Activated B cell treated with CpG ODN at 0.5 μM for 24 hours (primary cell): ENCODE data around the gene PTPRK. TPM values are rescaled to one million over a fixed set of nuclear protein-coding genes. Genes with fewer than 3 reads are reported as not detected.

Source experiments
- ATAC-seq: fragments of 200-7000 bp; cut with Tn5 transposase; one replicate; pipeline ENCODE4 v1.10.0; 2021; ENCODE audit warnings: low read depth, mild to moderate bottlenecking, moderate library complexity
- CTCF ChIA-PET: fragments of 350-600 bp; sonication (Branson Sonifier 250); formaldehyde crosslinking; loops from one replicate; lab custom pipeline; 2021; ENCODE audit warnings: antibody characterized with exemption; lab: Charles Lee
- POLR2A ChIA-PET: fragments of 350-600 bp; sonication (Branson Sonifier 250); formaldehyde crosslinking; loops from one replicate; lab custom pipeline; 2021; ENCODE audit warnings: antibody characterized with exemption; lab: Charles Lee
- DNase-seq: peaks from one replicate; pipeline ENCODE4 v3.0.0; 2022
- H3K27ac Mint-ChIP-seq: one replicate; pipeline ENCODE4 v1.8.0; 2020; ENCODE audit warnings: mixed read lengths
- H3K27me3 Mint-ChIP-seq: one replicate; pipeline ENCODE4 v1.8.0; 2021; ENCODE audit warnings: mixed read lengths
- H3K36me3 Mint-ChIP-seq: one replicate; pipeline ENCODE4 v1.8.0; 2021; ENCODE audit warnings: low read depth, mixed read lengths
- H3K4me1 Mint-ChIP-seq: one replicate; pipeline ENCODE4 v1.8.0; 2021; ENCODE audit warnings: mixed read lengths
- H3K4me3 Mint-ChIP-seq: one replicate; pipeline ENCODE4 v1.8.0; 2020; ENCODE audit warnings: mild to moderate bottlenecking, mixed read lengths
- H3K9me3 Mint-ChIP-seq: one replicate; pipeline ENCODE4 v1.8.0; 2020; ENCODE audit warnings: mixed read lengths
- CTCF ChIP-seq: fragments of 200-600 bp; IDR thresholded peaks from one replicate; pipeline ENCODE4 v1.8.0; 2022; ENCODE audit warnings: antibody characterized with exemption, mild to moderate bottlenecking
- intact Hi-C: fragments of 100-400 bp; cut with micrococcal nuclease; formaldehyde crosslinking; loops from one replicate; pipeline ENCODE4 v1.15.1; 2024
- total RNA-seq: library from RNA; stranded (reverse); gene quantifications from 2 replicates; pipeline ENCODE4 v1.2.3, GENCODE V29; 2022

Gene PTPRK
- total RNA-seq, 1 donor from 2014 or later = 14.2 TPM

- Mint-ChIP-seq H3K27ac (no peak overlapping the region), H3K4me1 (no peaks in the 10 kb centered on the region), H3K4me3 (no peak overlapping the region), H3K36me3 (peaks cover 5% of the 10 kb centered on the region), H3K27me3 (no peaks in the 10 kb centered on the region), H3K9me3 (no peaks in the 10 kb centered on the region)
- DNase-seq = no peak
- no peak for ATAC-seq
- no peak for TF ChIP-seq CTCF
- intact Hi-C loops = no loop called here
- CTCF ChIA-PET = no interaction called here
- POLR2A ChIA-PET = no interaction called here
Observed at GRCh38 chr6:128118401-128118800, 402.0 kb downstream of the PTPRK start.

- ATAC-seq (no peak), DNase-seq (no peak)
- peaks cover 2% of the 10 kb centered on the region for H3K4me1 Mint-ChIP-seq
- no peak overlapping the region for H3K27ac Mint-ChIP-seq
- ChIA-PET POLR2A (no interaction called here), CTCF (no interaction called here)
- H3K9me3 Mint-ChIP-seq = no peaks in the 10 kb centered on the region
- intact Hi-C loops = no loop called here
- peaks cover 5% of the 10 kb centered on the region for H3K36me3 Mint-ChIP-seq
- no peak for TF ChIP-seq CTCF
- H3K4me3 Mint-ChIP-seq = no peak overlapping the region
- H3K27me3 Mint-ChIP-seq = no peaks in the 10 kb centered on the region
Observed at GRCh38 chr6:128117916-128118315, 402.5 kb downstream of the PTPRK start.

DNA sequence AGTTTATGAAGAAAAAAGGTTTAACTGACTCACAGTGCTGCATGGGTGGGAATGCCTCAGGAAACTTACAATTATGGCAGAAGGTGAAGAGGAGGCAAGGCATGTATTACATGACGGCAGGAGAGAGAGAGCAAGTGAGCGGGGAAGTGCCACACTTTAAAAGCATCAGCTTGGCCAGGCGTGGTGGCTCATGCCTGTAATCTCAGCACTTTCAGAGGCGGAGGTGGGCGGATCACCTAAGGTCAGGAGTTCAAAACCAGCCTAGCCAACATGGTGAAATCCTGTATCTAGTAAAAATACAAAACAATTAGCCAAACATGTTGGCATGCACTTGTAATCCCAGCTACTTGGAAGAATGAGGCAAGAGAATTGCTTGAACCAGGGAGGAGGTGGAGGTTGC is 406.2 kb downstream of the PTPRK start:
- Mint-ChIP-seq H3K27ac (no peak overlapping the region), H3K4me1 (peaks cover 4% of the 10 kb centered on the region), H3K27me3 (no peaks in the 10 kb centered on the region), H3K36me3 (peaks cover 7% of the 10 kb centered on the region), H3K9me3 (no peaks in the 10 kb centered on the region), H3K4me3 (no peak overlapping the region)
- ATAC-seq (no peak), DNase-seq (no peak)
- intact Hi-C loops = no loop called here
- CTCF ChIA-PET = no interaction called here
- no peak for TF ChIP-seq CTCF
- POLR2A ChIA-PET = no interaction called here

DNA sequence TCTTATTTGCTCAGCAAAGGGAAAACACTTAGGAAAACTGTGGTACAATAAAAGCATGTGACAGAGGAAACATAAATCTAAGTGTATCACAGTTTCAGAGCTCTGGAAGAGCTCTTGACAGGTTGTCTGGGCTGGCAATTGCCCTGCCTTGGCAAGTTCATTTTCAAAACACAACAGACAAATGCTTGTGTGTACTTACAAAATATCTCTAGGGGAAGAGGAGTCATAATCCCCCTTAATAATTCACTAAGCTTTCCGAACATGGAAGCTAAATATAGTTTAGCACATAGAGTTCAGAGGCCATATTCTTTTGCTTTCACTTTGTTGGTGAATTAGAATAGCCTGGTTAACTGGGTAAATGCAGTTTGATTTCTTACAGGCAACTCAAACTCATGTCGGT is 407.9 kb downstream of the PTPRK start:
- CTCF ChIA-PET = no interaction called here
- Mint-ChIP-seq H3K27me3 (no peaks in the 10 kb centered on the region), H3K4me1 (peaks cover 4% of the 10 kb centered on the region), H3K36me3 (peaks cover 7% of the 10 kb centered on the region), H3K4me3 (no peak overlapping the region), H3K9me3 (no peaks in the 10 kb centered on the region), H3K27ac (no peak overlapping the region)
- POLR2A ChIA-PET = no interaction called here
- intact Hi-C loops = no loop called here
- no peak for TF ChIP-seq CTCF
- ATAC-seq (no peak), DNase-seq (no peak)

DNA sequence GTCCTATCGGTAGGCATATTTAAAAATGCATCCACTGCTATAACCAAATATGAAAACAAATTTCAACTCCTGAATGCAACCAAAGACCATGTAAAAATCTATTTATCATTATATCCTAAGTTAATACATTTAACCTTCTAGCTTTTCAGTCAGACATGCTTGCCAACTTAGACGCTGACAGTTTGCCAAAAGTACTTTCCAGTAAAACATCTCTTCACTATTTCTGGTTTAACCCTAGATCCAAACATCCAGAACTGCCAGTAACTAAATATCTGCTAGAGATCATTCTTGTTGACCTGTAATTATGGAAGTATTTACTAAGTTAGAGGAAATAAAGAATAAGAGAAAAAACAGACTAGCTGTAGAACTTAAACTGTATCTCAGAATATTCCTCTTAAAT is 409.3 kb downstream of the PTPRK start:
- TF ChIP-seq CTCF = no peak
- intact Hi-C loops = no loop called here
- H3K4me3 Mint-ChIP-seq = no peak overlapping the region
- H3K27me3 Mint-ChIP-seq = no peaks in the 10 kb centered on the region
- ChIA-PET POLR2A (no interaction called here), CTCF (no interaction called here)
- H3K36me3 Mint-ChIP-seq = peaks cover 5% of the 10 kb centered on the region
- ATAC-seq (no peak), DNase-seq (no peak)
- H3K9me3 Mint-ChIP-seq = no peaks in the 10 kb centered on the region
- H3K27ac Mint-ChIP-seq = no peak overlapping the region
- H3K4me1 Mint-ChIP-seq = peaks cover 4% of the 10 kb centered on the region
